ENCODE data around the gene USP17L11. TPM values are rescaled to one million over a fixed set of nuclear protein-coding genes. Genes with fewer than 3 reads are reported as not detected.
"Not testable (repeated sequence)": the region's sequence is repeated elsewhere in the genome, so short reads cannot be mapped to it uniquely, and the experiment has no call there.

Gene USP17L11, protein sequence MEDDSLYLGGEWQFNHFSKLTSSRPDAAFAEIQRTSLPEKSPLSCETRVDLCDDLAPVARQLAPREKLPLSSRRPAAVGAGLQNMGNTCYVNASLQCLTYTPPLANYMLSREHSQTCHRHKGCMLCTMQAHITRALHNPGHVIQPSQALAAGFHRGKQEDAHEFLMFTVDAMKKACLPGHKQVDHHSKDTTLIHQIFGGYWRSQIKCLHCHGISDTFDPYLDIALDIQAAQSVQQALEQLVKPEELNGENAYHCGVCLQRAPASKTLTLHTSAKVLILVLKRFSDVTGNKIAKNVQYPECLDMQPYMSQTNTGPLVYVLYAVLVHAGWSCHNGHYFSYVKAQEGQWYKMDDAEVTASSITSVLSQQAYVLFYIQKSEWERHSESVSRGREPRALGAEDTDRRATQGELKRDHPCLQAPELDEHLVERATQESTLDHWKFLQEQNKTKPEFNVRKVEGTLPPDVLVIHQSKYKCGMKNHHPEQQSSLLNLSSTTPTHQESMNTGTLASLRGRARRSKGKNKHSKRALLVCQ
- not detected in 2 replicates for total RNA-seq
- polyA plus RNA-seq = not detected in 2 replicates
- not detected in 2 replicates for polyA plus RNA-seq (2011; cell fraction: cytosol; rRNA removed)
- polyA plus RNA-seq (2011; cell fraction: nucleus; rRNA removed) = not detected in 2 replicates
- not detected in 2 replicates for polyA plus RNA-seq (2012)
- polyA minus RNA-seq = not detected in 2 replicates
- not detected for polyA minus RNA-seq (2011; cell fraction: cytosol; rRNA and poly(A)+ RNA removed)
- polyA minus RNA-seq (2011; cell fraction: nucleus; rRNA and poly(A)+ RNA removed) = not detected in 2 replicates
- not detected for Bru-seq, nascent RNA
- not detected for BruChase-seq, experiment 1, labeled RNA remaining after a 6-hour chase
- BruChase-seq, experiment 2, labeled RNA remaining after a 2-hour chase = not detected
- long read RNA-seq = 0 reads

- CTCF ChIA-PET; H4K20me1 ChIP-seq (replicated peaks; ENCODE audit: control insufficient read depth, extremely low read depth, insufficient read depth, low read length); dilution Hi-C loops (cut with MboI; ENCODE audit: extremely low pct_ligation_motif_present, low sequenced_read_pairs); H3K27me3 ChIP-seq (ENCODE audit: control insufficient read depth in 2 of 2, insufficient read depth in 2 of 2, low read length in 2 of 2); POLR2A ChIA-PET; H3K9me1 ChIP-seq (replicated peaks; ENCODE audit: control insufficient read depth, extremely low read depth, insufficient read depth, low read length); BruUV-seq (replicated peaks); H3K9me3 ChIP-seq (replicated peaks; ENCODE audit: control insufficient read depth, insufficient read depth, low read length); H3K4me3 ChIP-seq (replicated peaks in 1 of 3; ENCODE audit: insufficient read depth in 1 of 3, low read depth in 1 of 3, low read length in 3 of 3); H2AFZ ChIP-seq (ENCODE audit: low read depth, low read length); intact Hi-C loops (cut with micrococcal nuclease); DNase-seq (ENCODE audit: low read depth, low spot score); H3K79me2 ChIP-seq (ENCODE audit: control insufficient read depth, insufficient read depth, low read length); H3K27ac ChIP-seq (ENCODE audit: insufficient read depth, low read depth, low read length); H3K36me3 ChIP-seq (ENCODE audit: control insufficient read depth in 2 of 2, extremely low read depth in 1 of 2, insufficient read depth in 2 of 2, low read length in 2 of 2); H3K9ac ChIP-seq (replicated peaks; ENCODE audit: extremely low read depth, insufficient read depth, low read length); FAIRE-seq; H3K4me1 ChIP-seq (ENCODE audit: control insufficient read depth, extremely low read depth, insufficient read depth, low read length); H3K4me2 ChIP-seq (ENCODE audit: insufficient read depth, low read length): not testable (repeated sequence)
Observed at GRCh38 chr4:9215105-9215504, at the start of gene USP17L11. USP17L11 (plus strand) TSS chr4:9215405; CDS start chr4:9215405, 0 bp downstream.

DNA sequence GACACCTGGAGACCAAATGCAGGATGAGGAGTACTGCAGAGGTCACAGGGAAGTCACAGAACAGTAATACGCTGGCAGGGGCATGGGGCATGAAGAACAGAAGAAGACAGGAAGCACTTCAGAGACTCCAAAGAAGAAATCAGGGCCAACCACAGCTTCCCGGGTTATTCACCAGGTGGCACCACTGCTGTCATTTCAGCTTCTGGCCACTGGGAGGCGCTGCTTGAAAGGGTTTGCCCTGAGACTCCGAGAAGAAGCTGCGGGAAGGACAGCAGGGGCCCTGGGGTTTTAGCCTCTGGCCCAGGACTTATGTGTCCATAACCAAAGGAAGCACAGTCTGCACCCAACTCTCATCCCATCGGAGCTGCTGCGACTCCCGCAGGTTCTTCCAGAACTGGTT, 49.2 kb upstream of the USP17L11 start:
- BruUV-seq (replicated peaks); CTCF ChIA-PET; H2AFZ ChIP-seq (ENCODE audit: low read depth, low read length); H3K9ac ChIP-seq (replicated peaks; ENCODE audit: extremely low read depth, insufficient read depth, low read length); POLR2A ChIA-PET; H3K4me2 ChIP-seq (ENCODE audit: insufficient read depth, low read length); H3K27ac ChIP-seq (ENCODE audit: insufficient read depth, low read depth, low read length); H3K4me3 ChIP-seq (replicated peaks in 1 of 3; ENCODE audit: insufficient read depth in 1 of 3, low read depth in 1 of 3, low read length in 3 of 3); H3K79me2 ChIP-seq (ENCODE audit: control insufficient read depth, insufficient read depth, low read length); H3K27me3 ChIP-seq (ENCODE audit: control insufficient read depth in 2 of 2, insufficient read depth in 2 of 2, low read length in 2 of 2); DNase-seq (ENCODE audit: low read depth, low spot score); H3K36me3 ChIP-seq (ENCODE audit: control insufficient read depth in 2 of 2, extremely low read depth in 1 of 2, insufficient read depth in 2 of 2, low read length in 2 of 2); H4K20me1 ChIP-seq (replicated peaks; ENCODE audit: control insufficient read depth, extremely low read depth, insufficient read depth, low read length); FAIRE-seq; H3K9me3 ChIP-seq (replicated peaks; ENCODE audit: control insufficient read depth, insufficient read depth, low read length); dilution Hi-C loops (cut with MboI; ENCODE audit: extremely low pct_ligation_motif_present, low sequenced_read_pairs); H3K4me1 ChIP-seq (ENCODE audit: control insufficient read depth, extremely low read depth, insufficient read depth, low read length); H3K9me1 ChIP-seq (replicated peaks; ENCODE audit: control insufficient read depth, extremely low read depth, insufficient read depth, low read length): not testable (repeated sequence)
- intact Hi-C loops (cut with micrococcal nuclease) = loop anchor here (10.0 kb wide), 1 partner anchor 499 kb away; no protein-coding TSS in a partner anchor

GRCh38 chr4:9169791-9170459, 45.3 kb upstream of the USP17L11 start, which contains the start of gene FAM90A26:
FAM90A26 (plus strand) TSS chr4:9170409; CDS start chr4:9173173, 2,764 bp downstream.
- H3K4me1 ChIP-seq (ENCODE audit: control insufficient read depth, extremely low read depth, insufficient read depth, low read length); DNase-seq (ENCODE audit: low read depth, low spot score); H3K9me3 ChIP-seq (replicated peaks; ENCODE audit: control insufficient read depth, insufficient read depth, low read length); dilution Hi-C loops (cut with MboI; ENCODE audit: extremely low pct_ligation_motif_present, low sequenced_read_pairs); CTCF ChIA-PET; H3K36me3 ChIP-seq (ENCODE audit: control insufficient read depth in 2 of 2, extremely low read depth in 1 of 2, insufficient read depth in 2 of 2, low read length in 2 of 2); H2AFZ ChIP-seq (ENCODE audit: low read depth, low read length); BruUV-seq (replicated peaks); H3K27me3 ChIP-seq (ENCODE audit: control insufficient read depth in 2 of 2, insufficient read depth in 2 of 2, low read length in 2 of 2); H3K79me2 ChIP-seq (ENCODE audit: control insufficient read depth, insufficient read depth, low read length); H3K9me1 ChIP-seq (replicated peaks; ENCODE audit: control insufficient read depth, extremely low read depth, insufficient read depth, low read length); FAIRE-seq; H3K9ac ChIP-seq (replicated peaks; ENCODE audit: extremely low read depth, insufficient read depth, low read length); H3K4me3 ChIP-seq (replicated peaks in 1 of 3; ENCODE audit: insufficient read depth in 1 of 3, low read depth in 1 of 3, low read length in 3 of 3); H3K4me2 ChIP-seq (ENCODE audit: insufficient read depth, low read length); POLR2A ChIA-PET; H3K27ac ChIP-seq (ENCODE audit: insufficient read depth, low read depth, low read length); H4K20me1 ChIP-seq (replicated peaks; ENCODE audit: control insufficient read depth, extremely low read depth, insufficient read depth, low read length): not testable (repeated sequence)
- intact Hi-C loops (cut with micrococcal nuclease) = loop anchor here (10.0 kb wide), 1 partner anchor 495 kb away; no protein-coding TSS in a partner anchor
